HCT116 (cell line): Measurements from ENCODE around the gene FRMD3. TPM values are rescaled to one million over a fixed set of nuclear protein-coding genes. Genes with fewer than 3 reads are reported as not detected.

Experiments
- ATAC-seq: fragments of 200-7000 bp; cut with Tn5 transposase; 2 replicates; pipeline ENCODE4 v1.9.1; 2020; ENCODE audit warnings: mild to moderate bottlenecking, moderate library complexity
- BruUV-seq: library from RNA; stranded (reverse); fragments of 400-500 nt; replicated peaks from 2 replicates; lab custom pipeline; 2021; lab: Mats Ljungman, UMichigan
- CTCF ChIA-PET: fragments of 300-600 bp; sonication (Branson Sonifier 250); formaldehyde crosslinking; loops from one replicate; lab custom pipeline; 2021; ENCODE audit warnings: antibody characterized with exemption; lab: Charles Lee
- POLR2A ChIA-PET: fragments of 300-600, 350-600 bp; sonication (Branson Sonifier 250); formaldehyde crosslinking; loops from one replicate; lab custom pipeline; 2021; ENCODE audit warnings: antibody characterized with exemption; lab: Charles Lee
- RAD21 ChIA-PET, 2 experiments: fragments of 300-600 bp; sonication (Branson Sonifier 250); formaldehyde crosslinking; loops; one replicate each; lab custom pipeline; 2023; ENCODE audit warnings: low total read pairs in 2 of 2; ENCODE audit not compliant: uncharacterized antibody in 2 of 2, unreplicated experiment in 2 of 2, low non-redundant PET in 1 of 2; lab: Charles Lee
- DNase-seq: peaks from one replicate; pipeline ENCODE4 v3.0.0-alpha.2; 2010; ENCODE audit warnings: low read depth, low spot score
- H2AFZ ChIP-seq: fragments of 200-600 bp; shearing (Covaris generic), sonication (generic); 2 replicates; pipeline ENCODE4 v1.6.1; 2017; ENCODE audit warnings: low read depth, mixed run types, mixed read lengths, antibody characterized with exemption, low read length; ENCODE audit not compliant: poor library complexity, severe bottlenecking
- H3K27ac ChIP-seq: 2 replicates; pipeline ENCODE4 v1.5.1; 2012; ENCODE audit warnings: low read depth, low read length
- H3K27me3 ChIP-seq: fragments of 200-600 bp; sonication (generic); 2 replicates; pipeline ENCODE4 v1.6.1; 2016; ENCODE audit warnings: mixed run types, low read length, mixed read lengths; ENCODE audit not compliant: insufficient read depth
- H3K36me3 ChIP-seq, 2 experiments: fragments of 200-500 bp in 1 of 2; fragments of 200-600 bp in 1 of 2; sonication (Bioruptor generic) in 1 of 2; sonication (generic) in 1 of 2; 2 replicates each; pipeline versions ENCODE4 v1.5.1 to v1.6.1; 2014 to 2016; ENCODE audit warnings: low read length in 2 of 2, inconsistent platforms in 1 of 2, mixed read lengths in 1 of 2, mixed run types in 1 of 2; ENCODE audit not compliant: insufficient read depth in 2 of 2, control insufficient read depth in 1 of 2
- H3K4me1 ChIP-seq, 2 experiments: fragments of 200-600 bp in 1 of 2; sonication (generic) in 1 of 2; 2 replicates each; pipeline versions ENCODE4 v1.5.1 to v1.6.1; 2012 to 2017; ENCODE audit warnings: low read length in 2 of 2, inconsistent platforms in 1 of 2, mild to moderate bottlenecking in 1 of 2, mixed read lengths in 1 of 2, mixed run types in 1 of 2, moderate library complexity in 1 of 2; ENCODE audit not compliant: insufficient read depth in 2 of 2, control insufficient read depth in 1 of 2
- H3K4me2 ChIP-seq: fragments of 200-600 bp; sonication (generic); 2 replicates; pipeline ENCODE4 v1.6.1; 2017; ENCODE audit warnings: mixed run types, low read length, mixed read lengths
- H3K4me3 ChIP-seq, 2 experiments: fragments of 200-600 bp in 1 of 2; sonication (generic) in 1 of 2; replicated peaks in 1 of 2; 2 replicates each; pipeline ENCODE4 v1.5.1; 2011 to 2016; ENCODE audit warnings: low read length in 2 of 2, control low read depth in 1 of 2, low read depth in 1 of 2, mild to moderate bottlenecking in 1 of 2, mixed read lengths in 1 of 2, mixed run types in 1 of 2
- H3K79me2 ChIP-seq: fragments of 200-600 bp; sonication (generic); 2 replicates; pipeline ENCODE4 v1.6.1; 2017; ENCODE audit warnings: mild to moderate bottlenecking, mixed run types, low read length, moderate library complexity, mixed read lengths; ENCODE audit not compliant: insufficient read depth
- H3K9ac ChIP-seq: fragments of 200-600 bp; sonication (generic); 2 replicates; pipeline ENCODE4 v1.6.1; 2016; ENCODE audit warnings: low read length, mixed read lengths
- H3K9me2 ChIP-seq: fragments of 200-600 bp; sonication (generic), shearing (Covaris generic); 2 replicates; pipeline ENCODE4 v1.6.1; 2017; ENCODE audit warnings: mixed run types, mild to moderate bottlenecking, moderate library complexity; ENCODE audit not compliant: insufficient read depth
- H3K9me3 ChIP-seq, 2 experiments: fragments of 200-500 bp in 1 of 2; fragments of 200-600 bp in 1 of 2; sonication (Bioruptor generic) in 1 of 2; sonication (generic) in 1 of 2; 2 replicates each; pipeline ENCODE4 v1.6.1; 2014 to 2017; ENCODE audit warnings: low read length in 2 of 2, mixed read lengths in 2 of 2, inconsistent platforms in 1 of 2, low read depth in 1 of 2, mild to moderate bottlenecking in 1 of 2, mixed run types in 1 of 2, moderate library complexity in 1 of 2; ENCODE audit not compliant: control insufficient read depth in 1 of 2, insufficient read depth in 1 of 2
- H4K20me1 ChIP-seq: fragments of 200-600 bp; sonication (generic), shearing (Covaris generic); 2 replicates; pipeline ENCODE4 v1.6.1; 2017; ENCODE audit warnings: mixed run types, mild to moderate bottlenecking, moderate library complexity; ENCODE audit not compliant: insufficient read depth
- CBX3 ChIP-seq: IDR thresholded peaks from 2 replicates; pipeline ENCODE4 v1.6.1; 2012; ENCODE audit warnings: low read depth
- CEBPB ChIP-seq: IDR thresholded peaks from 2 replicates; pipeline ENCODE4 v1.6.1; 2012; ENCODE audit warnings: low read depth
- EGR1 ChIP-seq: IDR thresholded peaks from 2 replicates; pipeline ENCODE4 v1.6.1; 2012; ENCODE audit warnings: low read depth
- ELF1 ChIP-seq: IDR thresholded peaks from 2 replicates; pipeline ENCODE4 v1.6.1; 2012; ENCODE audit warnings: low read depth, borderline replicate concordance
- FOSL1 ChIP-seq: IDR thresholded peaks from 2 replicates; pipeline ENCODE4 v1.6.1; 2012; ENCODE audit warnings: low read depth
- JUND ChIP-seq: IDR thresholded peaks from 2 replicates; pipeline ENCODE4 v1.6.1; 2012
- POLR2AphosphoS5 ChIP-seq: IDR thresholded peaks from 2 replicates; pipeline ENCODE4 v1.6.1; 2011; ENCODE audit warnings: mild to moderate bottlenecking, low read depth, low read length, moderate library complexity
- RAD21 ChIP-seq: IDR thresholded peaks from 2 replicates; pipeline ENCODE4 v1.6.1; 2012; ENCODE audit warnings: low read depth, mild to moderate bottlenecking
- SIN3A ChIP-seq: IDR thresholded peaks from 2 replicates; pipeline ENCODE4 v1.6.1; 2012; ENCODE audit warnings: low read depth
- SRF ChIP-seq: IDR thresholded peaks from 2 replicates; pipeline ENCODE4 v1.6.1; 2012; ENCODE audit warnings: low read depth
- ZNF274 ChIP-seq: fragments of 200-500 bp; sonication (Bioruptor generic); IDR thresholded peaks from 2 replicates; pipeline ENCODE4 v1.6.1; 2014; ENCODE audit warnings: mild to moderate bottlenecking, low read depth, low read length, inconsistent platforms
- intact Hi-C: fragments of 100-400 bp; cut with micrococcal nuclease; formaldehyde crosslinking; loops from 2 replicates; pipeline ENCODE4 v1.10.0; 2022
- total RNA-seq: library from RNA; stranded (reverse); gene quantifications from one replicate; pipeline ENCODE4 v1.2.1, GENCODE V29; 2021; ENCODE audit not compliant: unreplicated experiment
- TF ChIP-seq, protein P1 (sequence below), 3 experiments: fragments of 200-600 bp in 1 of 3; sonication (generic) in 1 of 3; IDR thresholded peaks in 2 of 3; conservative IDR thresholded peaks in 1 of 3; 2 replicates each; pipeline ENCODE4 v1.5.1; 2012 to 2017; ENCODE audit warnings: low read depth in 2 of 3, low read length in 2 of 3, antibody characterized with exemption in 1 of 3, borderline replicate concordance in 1 of 3, control low read depth in 1 of 3, mild to moderate bottlenecking in 1 of 3, mixed read lengths in 1 of 3, mixed run types in 1 of 3, moderate library complexity in 1 of 3; ENCODE audit not compliant: insufficient read depth in 1 of 3
- TF ChIP-seq, protein P2 (sequence below): IDR thresholded peaks from 2 replicates; pipeline ENCODE4 v1.6.1; 2011; ENCODE audit warnings: mild to moderate bottlenecking, low read length, moderate library complexity; ENCODE audit not compliant: insufficient replicate concordance; ENCODE audit errors: extremely low read depth

The FRMD3 gene
- total RNA-seq, 1 experiment from 2014 or later: 0.89 TPM

DNA sequence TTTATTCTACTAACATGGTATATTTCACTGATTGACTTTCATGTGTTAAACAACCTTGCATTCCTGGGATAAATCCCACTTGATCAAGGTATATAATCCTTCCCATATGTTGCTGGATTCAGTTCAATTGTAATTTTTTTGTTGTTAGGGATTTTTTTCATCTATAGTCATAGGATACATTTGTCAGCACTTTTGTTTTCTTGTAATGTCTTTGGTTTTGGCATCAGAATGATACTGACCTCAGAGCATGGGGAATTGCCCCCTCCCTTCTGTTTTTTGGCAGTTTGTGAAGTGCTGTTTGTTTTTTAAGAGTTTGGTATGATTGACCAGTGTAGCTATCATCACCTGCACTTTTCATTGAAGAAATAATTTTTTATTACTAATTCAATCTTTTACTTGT is 298.5 kb downstream of the FRMD3 start:
- RAD21 ChIA-PET: no interaction called here
- POLR2A ChIA-PET: no interaction called here
- no TSS peak for BruUV-seq

More for the DNA sequence above, 298.5 kb downstream of the FRMD3 start:
- no peak for DNase-seq
- no peaks in the 10 kb centered on the region for H3K9me3 ChIP-seq
- no peaks in the 10 kb centered on the region for H3K79me2 ChIP-seq
- ATAC-seq: no peak
- no peak overlapping the region for H3K4me2 ChIP-seq
- TF ChIP-seq, protein P1, sequence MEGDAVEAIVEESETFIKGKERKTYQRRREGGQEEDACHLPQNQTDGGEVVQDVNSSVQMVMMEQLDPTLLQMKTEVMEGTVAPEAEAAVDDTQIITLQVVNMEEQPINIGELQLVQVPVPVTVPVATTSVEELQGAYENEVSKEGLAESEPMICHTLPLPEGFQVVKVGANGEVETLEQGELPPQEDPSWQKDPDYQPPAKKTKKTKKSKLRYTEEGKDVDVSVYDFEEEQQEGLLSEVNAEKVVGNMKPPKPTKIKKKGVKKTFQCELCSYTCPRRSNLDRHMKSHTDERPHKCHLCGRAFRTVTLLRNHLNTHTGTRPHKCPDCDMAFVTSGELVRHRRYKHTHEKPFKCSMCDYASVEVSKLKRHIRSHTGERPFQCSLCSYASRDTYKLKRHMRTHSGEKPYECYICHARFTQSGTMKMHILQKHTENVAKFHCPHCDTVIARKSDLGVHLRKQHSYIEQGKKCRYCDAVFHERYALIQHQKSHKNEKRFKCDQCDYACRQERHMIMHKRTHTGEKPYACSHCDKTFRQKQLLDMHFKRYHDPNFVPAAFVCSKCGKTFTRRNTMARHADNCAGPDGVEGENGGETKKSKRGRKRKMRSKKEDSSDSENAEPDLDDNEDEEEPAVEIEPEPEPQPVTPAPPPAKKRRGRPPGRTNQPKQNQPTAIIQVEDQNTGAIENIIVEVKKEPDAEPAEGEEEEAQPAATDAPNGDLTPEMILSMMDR (IDR thresholded peaks at IDR 0.05 in 2 of 3, conservative IDR thresholded peaks at IDR 0.05 in 1 of 3; ENCODE audit: borderline replicate concordance in 1 of 3, insufficient read depth in 1 of 3, low read depth in 2 of 3, low read length in 2 of 3): no peak
- no peak for TF ChIP-seq CEBPB
- TF ChIP-seq ZNF274: no peak
- TF ChIP-seq SRF: no peak
- TF ChIP-seq, protein P2, sequence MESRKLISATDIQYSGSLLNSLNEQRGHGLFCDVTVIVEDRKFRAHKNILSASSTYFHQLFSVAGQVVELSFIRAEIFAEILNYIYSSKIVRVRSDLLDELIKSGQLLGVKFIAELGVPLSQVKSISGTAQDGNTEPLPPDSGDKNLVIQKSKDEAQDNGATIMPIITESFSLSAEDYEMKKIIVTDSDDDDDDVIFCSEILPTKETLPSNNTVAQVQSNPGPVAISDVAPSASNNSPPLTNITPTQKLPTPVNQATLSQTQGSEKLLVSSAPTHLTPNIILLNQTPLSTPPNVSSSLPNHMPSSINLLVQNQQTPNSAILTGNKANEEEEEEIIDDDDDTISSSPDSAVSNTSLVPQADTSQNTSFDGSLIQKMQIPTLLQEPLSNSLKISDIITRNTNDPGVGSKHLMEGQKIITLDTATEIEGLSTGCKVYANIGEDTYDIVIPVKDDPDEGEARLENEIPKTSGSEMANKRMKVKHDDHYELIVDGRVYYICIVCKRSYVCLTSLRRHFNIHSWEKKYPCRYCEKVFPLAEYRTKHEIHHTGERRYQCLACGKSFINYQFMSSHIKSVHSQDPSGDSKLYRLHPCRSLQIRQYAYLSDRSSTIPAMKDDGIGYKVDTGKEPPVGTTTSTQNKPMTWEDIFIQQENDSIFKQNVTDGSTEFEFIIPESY: no peak
- TF ChIP-seq POLR2AphosphoS5: no peak
- no peak for TF ChIP-seq CBX3
- no peak for TF ChIP-seq ELF1
- TF ChIP-seq JUND: no peak
- no peak for TF ChIP-seq FOSL1
- no peak for TF ChIP-seq SIN3A
- no peak for TF ChIP-seq EGR1
- no peak for TF ChIP-seq RAD21
- no peak overlapping the region for H3K4me3 ChIP-seq
- no peaks in the 10 kb centered on the region for H4K20me1 ChIP-seq
- no peaks in the 10 kb centered on the region for H3K4me1 ChIP-seq
- no peak overlapping the region for H3K9ac ChIP-seq
- intact Hi-C loops: no loop called here
- H3K27ac ChIP-seq: no peak overlapping the region
- H3K27me3 ChIP-seq: no peaks in the 10 kb centered on the region
- no peaks in the 10 kb centered on the region for H3K9me2 ChIP-seq
- no peaks in the 10 kb centered on the region for H3K36me3 ChIP-seq
- CTCF ChIA-PET: no interaction called here
- H2AFZ ChIP-seq: no peak overlapping the region
